A673 (cell line): Measurements from ENCODE around the gene MLLT6. TPM values are rescaled to one million over a fixed set of nuclear protein-coding genes. Genes with fewer than 3 reads are reported as not detected.

Source experiments
- BruUV-seq: library from RNA; stranded (reverse); fragments of 400-500 nt; replicated peaks from 2 replicates; lab custom pipeline; 2021; lab: Mats Ljungman, UMichigan
- CTCF ChIA-PET: fragments of 300-600 bp; sonication (Branson Sonifier 250); formaldehyde crosslinking; loops from one replicate; lab custom pipeline; 2022; ENCODE audit warnings: antibody characterized with exemption; lab: Charles Lee
- POLR2A ChIA-PET: fragments of 300-600 bp; sonication (Branson Sonifier 250); formaldehyde crosslinking; loops from one replicate; lab custom pipeline; 2022; ENCODE audit warnings: antibody characterized with exemption; ENCODE audit not compliant: low non-redundant PET; lab: Charles Lee
- DNase-seq: peaks from one replicate; pipeline ENCODE4 v3.0.0-alpha.2; 2015; ENCODE audit warnings: low spot score
- H3K27ac ChIP-seq: fragments of 200-600 bp; sonication (generic); 2 replicates; pipeline ENCODE4 v1.5.1; 2016; ENCODE audit warnings: mixed run types, low read depth, mild to moderate bottlenecking, mixed read lengths, antibody characterized with exemption, low read length; ENCODE audit not compliant: poor library complexity, severe bottlenecking
- H3K27me3 ChIP-seq: fragments of 200-600 bp; sonication (generic); replicated peaks from 2 replicates; pipeline ENCODE4 v1.6.1; 2017; ENCODE audit warnings: mixed run types, low read depth, mild to moderate bottlenecking, mixed read lengths, antibody characterized with exemption, low read length; ENCODE audit not compliant: insufficient read depth, poor library complexity
- H3K36me3 ChIP-seq: fragments of 200-600 bp; sonication (generic); 2 replicates; pipeline ENCODE4 v1.6.1; 2016; ENCODE audit warnings: mixed run types, mild to moderate bottlenecking, mixed read lengths, antibody characterized with exemption, low read length; ENCODE audit not compliant: insufficient read depth, poor library complexity, severe bottlenecking
- H3K4me1 ChIP-seq: fragments of 200-600 bp; sonication (generic); 2 replicates; pipeline ENCODE4 v1.6.1; 2017; ENCODE audit warnings: mixed run types, mild to moderate bottlenecking, mixed read lengths, antibody characterized with exemption, low read length; ENCODE audit not compliant: insufficient read depth, poor library complexity, severe bottlenecking
- H3K4me3 ChIP-seq: fragments of 200-600 bp; sonication (generic); 2 replicates; pipeline ENCODE4 v1.5.1; 2016; ENCODE audit warnings: low read depth, mixed run types, mild to moderate bottlenecking, mixed read lengths, low read length; ENCODE audit not compliant: poor library complexity, severe bottlenecking
- H3K9me3 ChIP-seq: fragments of 200-600 bp; sonication (generic); 2 replicates; pipeline ENCODE4 v1.6.1; 2016; ENCODE audit warnings: mixed run types, low read depth, mild to moderate bottlenecking, mixed read lengths, antibody characterized with exemption, low read length; ENCODE audit not compliant: poor library complexity, severe bottlenecking
- CTCF ChIP-seq: fragments of 300-800, 200-600 bp; sonication (generic); conservative IDR thresholded peaks from 2 replicates; pipeline ENCODE4 v1.5.1; 2017; ENCODE audit warnings: low read depth, mild to moderate bottlenecking, antibody characterized with exemption, low read length, moderate library complexity, mixed read lengths
- EZH2 ChIP-seq: fragments of 200-600 bp; sonication (generic); IDR thresholded peaks from 2 replicates; pipeline ENCODE4 v1.6.1; 2017; ENCODE audit warnings: borderline replicate concordance, low read depth, mild to moderate bottlenecking, mixed read lengths, antibody characterized with exemption, low read length; ENCODE audit not compliant: poor library complexity, severe bottlenecking
- intact Hi-C: fragments of 100-400 bp; cut with micrococcal nuclease; formaldehyde crosslinking; loops from one replicate; pipeline ENCODE4 v1.10.0; 2022; ENCODE audit not compliant: unreplicated experiment
- total RNA-seq: library from RNA; stranded (reverse); gene quantifications from 2 replicates; pipeline ENCODE4 v1.2.3, GENCODE V29; 2021

The MLLT6 gene
- total RNA-seq, 1 experiment from 2014 or later: 41.4 TPM

GRCh38 chr17:38743556-38744171 lies 38.6 kb downstream of the MLLT6 start:
- Histone ChIP-seq H3K9me3 (no peaks in the 10 kb centered on the region), H3K27ac (no peak overlapping the region), H3K27me3 (no peaks in the 10 kb centered on the region), H3K4me3 (no peak overlapping the region), H3K4me1 (peaks cover 20% of the 10 kb centered on the region), H3K36me3 (no peaks in the 10 kb centered on the region)
- TF ChIP-seq CTCF (no peak), EZH2 (no peak)
- no TSS peak for BruUV-seq
- CTCF ChIA-PET: no interaction called here
- no peak for DNase-seq
- intact Hi-C loops: no loop called here
- POLR2A ChIA-PET: no interaction called here

- Histone ChIP-seq H3K36me3 (no peaks in the 10 kb centered on the region), H3K27ac (no peak overlapping the region), H3K27me3 (no peaks in the 10 kb centered on the region), H3K4me1 (peaks cover 25% of the 10 kb centered on the region), H3K4me3 (peak overlapping the region; percentile 86), H3K9me3 (no peaks in the 10 kb centered on the region)
- intact Hi-C loops: no loop called here
- CTCF ChIA-PET: no interaction called here
- TF ChIP-seq CTCF (no peak), EZH2 (no peak)
- DNase-seq: peak; percentile 61
- BruUV-seq: no TSS peak
- POLR2A ChIA-PET: interaction anchor here (0.6 kb wide), 1 partner anchor 31 kb away, joined by 3 read pairs; no protein-coding TSS in a partner anchor
Observed at GRCh38 chr17:38745545-38745944, 40.5 kb downstream of the MLLT6 start.

- intact Hi-C loops: no loop called here
- Histone ChIP-seq H3K4me1 (peaks cover 31% of the 10 kb centered on the region), H3K36me3 (no peaks in the 10 kb centered on the region), H3K27ac (peak overlapping the region; percentile 81), H3K27me3 (no peaks in the 10 kb centered on the region), H3K9me3 (no peaks in the 10 kb centered on the region), H3K4me3 (peak overlapping the region; percentile 86)
- CTCF ChIA-PET: interaction anchor here (1.2 kb wide), 1 partner anchor 11 kb away, joined by 3 read pairs; no protein-coding TSS in a partner anchor
- BruUV-seq: TSS peak; percentile 68
- POLR2A ChIA-PET: no interaction called here
- DNase-seq: no peak
- no peak for TF ChIP-seq CTCF
- no peak for TF ChIP-seq EZH2
Observed at GRCh38 chr17:38746004-38746848, 41.2 kb downstream of the MLLT6 start.
